Natural killer cell (primary cell): ENCODE results near the gene FGF4. TPM values are rescaled to one million over a fixed set of nuclear protein-coding genes. Genes with fewer than 3 reads are reported as not detected.

Experiments
- ATAC-seq, 3 donors: fragments of 150-1000 bp in 2 of 3; fragments of 200-7000 bp in 1 of 3; cut with Tn5 transposase; 1 replicate in 1 of 3; 2 replicates in 2 of 3; pipeline ENCODE4 v1.10.0; 2021; ENCODE audit warnings: mild to moderate bottlenecking in 2 of 3, moderate library complexity in 2 of 3
- DNase-seq, 2 donors: peaks; one replicate each; pipeline versions ENCODE4 v3.0.0 to v3.0.0-alpha.2; 2013 to 2021; ENCODE audit warnings: mixed read lengths in 1 of 2
- H3K27ac ChIP-seq: one replicate; pipeline ENCODE4 v1.5.1; 2013; ENCODE audit warnings: mild to moderate bottlenecking, low read length
- H3K27me3 ChIP-seq: one replicate; pipeline ENCODE4 v1.6.1; 2013; ENCODE audit warnings: low read length; ENCODE audit not compliant: control insufficient read depth, insufficient read depth
- H3K36me3 ChIP-seq: one replicate; pipeline ENCODE4 v1.6.1; 2013; ENCODE audit warnings: low read length; ENCODE audit not compliant: control insufficient read depth, insufficient read depth
- H3K4me1 ChIP-seq: one replicate; pipeline ENCODE4 v1.6.1; 2013; ENCODE audit warnings: low read length; ENCODE audit not compliant: control insufficient read depth, insufficient read depth
- H3K4me3 ChIP-seq: one replicate; pipeline ENCODE4 v1.5.1; 2013; ENCODE audit warnings: low read length
- H3K9me3 ChIP-seq: one replicate; pipeline ENCODE4 v1.6.1; 2013; ENCODE audit warnings: low read length; ENCODE audit not compliant: control insufficient read depth, insufficient read depth
- H3K27ac Mint-ChIP-seq, 2 donors: one replicate each; pipeline ENCODE4 v1.8.0; 2022; ENCODE audit warnings: mild to moderate bottlenecking in 2 of 2, mixed read lengths in 2 of 2, moderate library complexity in 1 of 2
- H3K27me3 Mint-ChIP-seq, 2 donors: one replicate each; pipeline ENCODE4 v1.8.0; 2022; ENCODE audit warnings: low read depth in 2 of 2, mixed read lengths in 2 of 2
- H3K36me3 Mint-ChIP-seq: one replicate; pipeline ENCODE4 v1.8.0; 2022; ENCODE audit warnings: mixed read lengths
- H3K4me1 Mint-ChIP-seq, 2 donors: one replicate each; pipeline ENCODE4 v1.8.0; 2022; ENCODE audit warnings: mixed read lengths in 2 of 2
- H3K4me3 Mint-ChIP-seq: one replicate; pipeline ENCODE4 v1.8.0; 2022; ENCODE audit warnings: mild to moderate bottlenecking, moderate library complexity, mixed read lengths
- H3K9me3 Mint-ChIP-seq, 2 donors: one replicate each; pipeline ENCODE4 v1.8.0; 2022; ENCODE audit warnings: mixed read lengths in 2 of 2
- WGBS: methylation state at CpG from one replicate; pipeline ENCODE4 v1.1.7; 2013; ENCODE audit warnings: missing lambda C conversion rate; ENCODE audit not compliant: insufficient coverage; 5-methylcytosine and 5-hydroxymethylcytosine counted together
- intact Hi-C: fragments of 100-400 bp; cut with micrococcal nuclease; formaldehyde crosslinking; loops from one replicate; pipeline ENCODE4 v1.14.2; 2022
- total RNA-seq, 4 donors: library from RNA; stranded (reverse); fragments of 120-200 nt in 1 of 4; gene quantifications; one replicate each; pipeline versions ENCODE4 v1.2.3 to v1.2.4, GENCODE V29; 2013 to 2022
- TF ChIP-seq, protein P1 (sequence below): fragments of 200-600 bp; IDR thresholded peaks from one replicate; pipeline ENCODE4 v1.8.0; 2022; ENCODE audit warnings: antibody characterized with exemption

FGF4 gene
- total RNA-seq, 3 donors from 2014 or later (not counting 1 experiment from before 2014, with no cell fraction given), result not detected

DNA sequence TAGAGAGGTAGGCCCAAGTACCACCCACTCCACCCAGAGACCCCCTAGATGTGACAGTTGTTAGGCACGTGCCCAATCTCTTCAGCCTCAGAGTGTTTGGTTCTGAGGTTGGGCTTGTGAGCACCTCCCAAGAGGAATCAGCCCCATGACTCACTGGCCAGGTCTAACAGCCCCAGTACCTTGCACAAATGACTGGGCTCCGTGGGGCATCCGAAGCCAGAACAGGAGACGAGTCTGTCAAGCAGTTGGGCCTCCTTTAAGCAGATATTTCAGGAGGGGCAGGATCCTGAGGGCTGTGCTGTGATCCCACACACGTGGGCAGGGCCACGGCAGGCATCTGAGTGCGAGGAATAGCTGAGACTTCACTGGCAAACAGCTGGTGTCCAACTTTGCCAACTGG lies 42.2 kb downstream of the FGF4 start:
- no peak overlapping the region for H3K4me3 Mint-ChIP-seq
- ATAC-seq (no peak), DNase-seq (no peak)
- Histone ChIP-seq H3K27me3 (peaks cover 2% of the 10 kb centered on the region), H3K27ac (no peak overlapping the region), H3K36me3 (no peaks in the 10 kb centered on the region), H3K4me1 (no peaks in the 10 kb centered on the region), H3K4me3 (no peak overlapping the region), H3K9me3 (no peaks in the 10 kb centered on the region)
- 78% methylated on average over 7 of the region's 7 CpGs for WGBS
- H3K27ac Mint-ChIP-seq, result no peak overlapping the region
- intact Hi-C loops, result no loop called here
- H3K9me3 Mint-ChIP-seq, result no peaks in the 10 kb centered on the region
- peaks cover 9 to 25% of the 10 kb centered on the region in 2 donors for H3K27me3 Mint-ChIP-seq
- H3K4me1 Mint-ChIP-seq, result no peaks in the 10 kb centered on the region
- H3K36me3 Mint-ChIP-seq, result no peaks in the 10 kb centered on the region
- TF ChIP-seq, protein P1, sequence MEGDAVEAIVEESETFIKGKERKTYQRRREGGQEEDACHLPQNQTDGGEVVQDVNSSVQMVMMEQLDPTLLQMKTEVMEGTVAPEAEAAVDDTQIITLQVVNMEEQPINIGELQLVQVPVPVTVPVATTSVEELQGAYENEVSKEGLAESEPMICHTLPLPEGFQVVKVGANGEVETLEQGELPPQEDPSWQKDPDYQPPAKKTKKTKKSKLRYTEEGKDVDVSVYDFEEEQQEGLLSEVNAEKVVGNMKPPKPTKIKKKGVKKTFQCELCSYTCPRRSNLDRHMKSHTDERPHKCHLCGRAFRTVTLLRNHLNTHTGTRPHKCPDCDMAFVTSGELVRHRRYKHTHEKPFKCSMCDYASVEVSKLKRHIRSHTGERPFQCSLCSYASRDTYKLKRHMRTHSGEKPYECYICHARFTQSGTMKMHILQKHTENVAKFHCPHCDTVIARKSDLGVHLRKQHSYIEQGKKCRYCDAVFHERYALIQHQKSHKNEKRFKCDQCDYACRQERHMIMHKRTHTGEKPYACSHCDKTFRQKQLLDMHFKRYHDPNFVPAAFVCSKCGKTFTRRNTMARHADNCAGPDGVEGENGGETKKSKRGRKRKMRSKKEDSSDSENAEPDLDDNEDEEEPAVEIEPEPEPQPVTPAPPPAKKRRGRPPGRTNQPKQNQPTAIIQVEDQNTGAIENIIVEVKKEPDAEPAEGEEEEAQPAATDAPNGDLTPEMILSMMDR, result no peak

DNA sequence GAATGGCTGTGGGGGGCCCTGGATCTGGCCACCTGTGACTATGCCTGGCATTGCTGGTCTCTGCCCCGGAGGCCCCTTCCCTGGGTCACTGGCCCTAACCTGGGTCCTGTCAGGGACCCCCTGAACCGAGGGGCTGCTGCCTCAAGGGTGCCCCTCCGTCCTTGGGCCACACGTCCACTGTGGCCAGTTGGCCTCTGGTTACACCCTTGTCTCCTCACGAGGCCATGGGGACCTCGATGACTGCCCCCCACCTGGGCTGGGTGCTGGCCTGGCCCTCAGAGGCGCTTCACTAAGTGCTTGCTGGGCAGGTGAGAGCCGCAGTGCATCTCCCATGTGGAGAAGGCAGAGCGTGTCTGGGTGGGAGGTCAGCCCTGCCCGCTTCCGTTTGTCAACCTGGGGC lies 44.0 kb downstream of the FGF4 start:
- Mint-ChIP-seq H3K27me3 (peaks cover 9 to 31% of the 10 kb centered on the region in 2 donors), H3K9me3 (no peaks in the 10 kb centered on the region), H3K27ac (no peak overlapping the region), H3K36me3 (no peaks in the 10 kb centered on the region), H3K4me1 (no peaks in the 10 kb centered on the region), H3K4me3 (no peak overlapping the region)
- Histone ChIP-seq H3K27me3 (peaks cover 4% of the 10 kb centered on the region), H3K4me1 (no peaks in the 10 kb centered on the region), H3K27ac (no peak overlapping the region), H3K4me3 (no peak overlapping the region), H3K9me3 (no peaks in the 10 kb centered on the region), H3K36me3 (no peaks in the 10 kb centered on the region)
- ATAC-seq (no peak), DNase-seq (no peak)
- 78% methylated on average over 11 of the region's 11 CpGs for WGBS
- intact Hi-C loops, result no loop called here
- TF ChIP-seq, protein P1, result no peak

DNA sequence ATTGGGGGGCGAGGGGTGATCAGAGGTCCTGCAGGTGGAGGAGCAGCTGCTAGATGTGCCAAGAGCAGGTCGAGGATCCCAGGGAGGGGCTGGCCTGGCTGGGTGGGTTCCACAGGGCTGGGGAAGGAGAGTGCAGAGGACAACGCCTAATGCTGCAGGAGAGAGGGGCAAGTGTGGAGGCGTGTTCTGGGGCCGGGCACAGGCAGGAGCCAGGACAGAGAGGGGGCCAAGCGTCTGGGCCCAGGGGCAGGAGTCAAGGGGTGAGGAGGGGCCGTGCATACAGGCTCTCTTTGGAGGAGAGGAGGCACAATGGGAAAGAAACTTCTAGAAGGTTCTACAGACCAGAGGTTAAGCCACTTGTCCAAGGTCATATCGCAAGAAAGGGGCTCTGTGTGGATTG lies 44.6 kb downstream of the FGF4 start:
- H3K4me1 ChIP-seq, result no peaks in the 10 kb centered on the region
- H3K27me3 ChIP-seq, result peaks cover 4% of the 10 kb centered on the region
- H3K36me3 ChIP-seq, result no peaks in the 10 kb centered on the region
- DNase-seq, result no peak
- no peak overlapping the region for H3K4me3 ChIP-seq
- Mint-ChIP-seq H3K4me3 (no peak overlapping the region), H3K4me1 (no peaks in the 10 kb centered on the region), H3K9me3 (no peaks in the 10 kb centered on the region), H3K36me3 (no peaks in the 10 kb centered on the region), H3K27ac (no peak overlapping the region), H3K27me3 (peaks cover 9 to 31% of the 10 kb centered on the region in 2 donors)
- 80% methylated on average over 8 of the region's 8 CpGs for WGBS
- no peak overlapping the region for H3K27ac ChIP-seq
- intact Hi-C loops, result no loop called here
- TF ChIP-seq, protein P1, result no peak
- no peak for ATAC-seq
- no peaks in the 10 kb centered on the region for H3K9me3 ChIP-seq

- H3K4me3 Mint-ChIP-seq, result no peak overlapping the region
- DNase-seq (no peak), ATAC-seq (no peak)
- Histone ChIP-seq H3K9me3 (no peaks in the 10 kb centered on the region), H3K4me3 (no peak overlapping the region), H3K36me3 (no peaks in the 10 kb centered on the region), H3K4me1 (no peaks in the 10 kb centered on the region), H3K27me3 (peaks cover 4% of the 10 kb centered on the region), H3K27ac (no peak overlapping the region)
- TF ChIP-seq, protein P1, result no peak
- no peaks in the 10 kb centered on the region for H3K9me3 Mint-ChIP-seq
- H3K27ac Mint-ChIP-seq, result no peak overlapping the region
- H3K36me3 Mint-ChIP-seq, result no peaks in the 10 kb centered on the region
- H3K27me3 Mint-ChIP-seq, result peaks cover 18 to 31% of the 10 kb centered on the region in 2 donors
- intact Hi-C loops, result no loop called here
- no peaks in the 10 kb centered on the region for H3K4me1 Mint-ChIP-seq
- 85% methylated on average over 9 of the region's 9 CpGs for WGBS
Observed at GRCh38 chr11:69729252-69729651, 45.9 kb downstream of the FGF4 start.
